Endothelial cell of umbilical vein (primary cell): Measurements from ENCODE around the gene CCDC30. TPM values are rescaled to one million over a fixed set of nuclear protein-coding genes. Genes with fewer than 3 reads are reported as not detected.

Source experiments
- BruUV-seq: library from RNA; stranded (reverse); fragments of 400-500 nt; replicated peaks from 2 replicates; lab custom pipeline; 2021; lab: Mats Ljungman, UMichigan
- CTCF ChIA-PET: fragments of 300-600, 350-600 bp; sonication (Branson Sonifier 250); formaldehyde crosslinking; loops from one replicate; lab custom pipeline; 2021; ENCODE audit warnings: antibody characterized with exemption, inconsistent platforms; lab: Charles Lee
- POLR2A ChIA-PET: fragments of 300-600, 350-600 bp; sonication (Branson Sonifier 250); formaldehyde crosslinking; loops from one replicate; lab custom pipeline; 2021; ENCODE audit warnings: antibody characterized with exemption, inconsistent platforms; lab: Charles Lee
- DNase-seq: peaks from one replicate; pipeline ENCODE4 v3.0.0-alpha.2; 2011; ENCODE audit warnings: low read depth, low spot score
- FAIRE-seq: peaks from 2 replicates; lab custom pipeline; 2011; peaks lifted over from hg19 to GRCh38; lab: Jason Lieb, UNC
- H2AFZ ChIP-seq: 2 replicates; pipeline ENCODE4 v1.6.0; 2012; ENCODE audit warnings: low read depth, low read length, control low read depth, inconsistent platforms
- H3K27ac ChIP-seq: 2 replicates; pipeline ENCODE4 v1.5.1; 2011; ENCODE audit warnings: low read depth, mild to moderate bottlenecking, control low read depth, low read length, moderate library complexity; ENCODE audit not compliant: insufficient read depth
- H3K27me3 ChIP-seq, 2 experiments: 2 replicates each; pipeline versions ENCODE4 v1.6.0 to v1.6.1; 2011; ENCODE audit warnings: low read length in 2 of 2, mixed read lengths in 1 of 2; ENCODE audit not compliant: control insufficient read depth in 2 of 2, insufficient read depth in 2 of 2
- H3K36me3 ChIP-seq, 2 experiments: 2 replicates in 1 of 2; 3 replicates in 1 of 2; pipeline ENCODE4 v1.5.1; 2011; ENCODE audit warnings: low read length in 2 of 2, mild to moderate bottlenecking in 1 of 2, moderate library complexity in 1 of 2; ENCODE audit not compliant: control insufficient read depth in 2 of 2, insufficient read depth in 2 of 2; ENCODE audit errors: extremely low read depth in 1 of 2
- H3K4me1 ChIP-seq: 3 replicates; pipeline ENCODE4 v1.5.1; 2011; ENCODE audit warnings: mild to moderate bottlenecking, low read length; ENCODE audit not compliant: control insufficient read depth, insufficient read depth; ENCODE audit errors: extremely low read depth
- H3K4me2 ChIP-seq: 2 replicates; pipeline ENCODE4 v1.6.1; 2011; ENCODE audit warnings: low read length, control low read depth, mixed read lengths; ENCODE audit not compliant: insufficient read depth
- H3K4me3 ChIP-seq, 3 experiments: fragments of 200-600 bp in 1 of 3; sonication (generic), shearing (Covaris generic) in 1 of 3; replicated peaks in 1 of 3; 2 replicates each; pipeline ENCODE4 v1.5.1; 2011 to 2016; ENCODE audit warnings: control low read depth in 3 of 3, low read length in 3 of 3, mild to moderate bottlenecking in 2 of 3, inconsistent platforms in 1 of 3, low read depth in 1 of 3, moderate library complexity in 1 of 3; ENCODE audit not compliant: insufficient read depth in 1 of 3
- H3K79me2 ChIP-seq: 2 replicates; pipeline ENCODE4 v1.6.0; 2012; ENCODE audit warnings: low read length, inconsistent platforms; ENCODE audit not compliant: control insufficient read depth, insufficient read depth
- H3K9ac ChIP-seq: replicated peaks from 2 replicates; pipeline ENCODE3; 2011; ENCODE audit warnings: low read length, control low read depth; ENCODE audit not compliant: insufficient read depth; ENCODE audit errors: extremely low read depth
- H3K9me1 ChIP-seq: replicated peaks from 3 replicates; pipeline ENCODE4 v1.6.0; 2011; ENCODE audit warnings: mild to moderate bottlenecking, low read length; ENCODE audit not compliant: control insufficient read depth, insufficient read depth; ENCODE audit errors: extremely low read depth
- H3K9me3 ChIP-seq: replicated peaks from 2 replicates; pipeline ENCODE4 v1.5.1; 2012; ENCODE audit warnings: low read length, inconsistent platforms; ENCODE audit not compliant: control insufficient read depth, insufficient read depth
- H4K20me1 ChIP-seq: replicated peaks from 2 replicates; pipeline ENCODE3; 2011; ENCODE audit warnings: mild to moderate bottlenecking, low read length; ENCODE audit not compliant: control insufficient read depth, insufficient read depth; ENCODE audit errors: extremely low read depth
- EZH2 ChIP-seq: IDR thresholded peaks from 2 replicates; pipeline ENCODE4 v1.6.1; 2012; ENCODE audit warnings: borderline replicate concordance, low read depth, mild to moderate bottlenecking, moderate library complexity, low read length, inconsistent platforms; ENCODE audit not compliant: severe bottlenecking
- FOS ChIP-seq: IDR thresholded peaks from 2 replicates; pipeline ENCODE4 v1.6.1; 2011; ENCODE audit warnings: mild to moderate bottlenecking, low read length, moderate library complexity, borderline replicate concordance; ENCODE audit not compliant: insufficient read depth
- GATA2 ChIP-seq: IDR thresholded peaks from 2 replicates; pipeline ENCODE4 v1.7.0; 2011; ENCODE audit warnings: low read depth, mild to moderate bottlenecking, moderate library complexity, mixed read lengths, low read length; ENCODE audit not compliant: insufficient read length, insufficient read depth
- JUN ChIP-seq: IDR thresholded peaks from 2 replicates; pipeline ENCODE4 v1.6.1; 2011; ENCODE audit warnings: borderline replicate concordance, low read depth; ENCODE audit not compliant: insufficient read length, insufficient read depth
- MYC ChIP-seq: IDR thresholded peaks from one replicate; pipeline ENCODE4 v1.6.1; 2011; ENCODE audit warnings: mild to moderate bottlenecking, low read depth, low read length
- POLR2A ChIP-seq: IDR thresholded peaks from 2 replicates; pipeline ENCODE4 v1.6.1; 2012; ENCODE audit warnings: low read depth, mild to moderate bottlenecking, control low read depth, low read length
- POLR2AphosphoS5 ChIP-seq: IDR thresholded peaks from 2 replicates; pipeline ENCODE4 v1.6.1; 2012; ENCODE audit warnings: low read depth, mild to moderate bottlenecking, control low read depth, low read length, moderate library complexity; ENCODE audit not compliant: insufficient read depth
- dilution Hi-C: fragments of 300-500 bp; cut with MboI; formaldehyde crosslinking; loops from one replicate; pipeline ENCODE4 v1.15.0; 2019; ENCODE audit warnings: low sequenced_read_pairs; ENCODE audit not compliant: extremely low pct_ligation_motif_present
- intact Hi-C: fragments of 100-400 bp; cut with micrococcal nuclease; formaldehyde crosslinking; loops from one replicate; pipeline ENCODE4 v1.10.0; 2022
- polyA plus RNA-seq, 4 experiments: library from polyadenylated mRNA; depleted of rRNA in 3 of 4; stranded (reverse) in 3 of 4; unstranded in 1 of 4; fragments of >200 nt; gene quantifications; 2 replicates each; pipeline versions ENCODE4 v1.2.1 to v1.2.3, GENCODE V29; 2011 to 2012; ENCODE audit warnings: missing spikeins in 1 of 4
- total RNA-seq: library from RNA; stranded (reverse); gene quantifications from 2 replicates; pipeline ENCODE4 v1.2.3, GENCODE V29; 2021
- TF ChIP-seq, protein P1 (sequence below), 2 donors: IDR thresholded peaks; 1 replicate in 1 of 2; 2 replicates in 1 of 2; pipeline ENCODE4 v1.5.1; 2011; ENCODE audit warnings: low read length in 2 of 2, mild to moderate bottlenecking in 2 of 2, moderate library complexity in 2 of 2, control low read depth in 1 of 2, inconsistent platforms in 1 of 2, low read depth in 1 of 2; ENCODE audit not compliant: insufficient read depth in 1 of 2; ENCODE audit errors: extremely low read depth in 1 of 2
- TF ChIP-seq, protein P2 (sequence below): IDR thresholded peaks from 2 replicates; pipeline ENCODE4 v1.6.1; 2011; ENCODE audit not compliant: insufficient read depth, insufficient read length

CCDC30 gene
- total and polyA plus RNA-seq, 2 donors (not counting 3 experiments of a cell fraction or from before 2014, with no cell fraction given), result 0.19 to 2.9 TPM

DNA sequence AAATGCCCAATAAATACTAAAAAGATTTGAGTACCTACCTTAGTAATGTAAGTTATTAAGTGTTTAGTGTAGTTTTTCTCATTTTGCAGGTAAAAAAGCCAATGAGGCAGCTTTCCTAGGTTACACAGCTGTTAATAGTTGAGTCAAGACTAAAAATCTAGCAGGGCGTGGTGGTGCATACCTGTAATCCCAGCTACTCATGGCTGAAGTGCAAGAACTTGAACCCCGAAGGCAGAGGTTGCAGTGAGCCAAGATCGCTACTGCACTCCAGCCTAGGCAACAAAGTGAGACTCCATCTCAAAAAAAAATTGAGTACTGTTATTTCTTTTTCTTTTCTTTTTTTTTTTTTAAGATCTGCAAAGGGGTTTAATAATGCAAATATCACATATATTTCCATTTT, 226.8 kb downstream of the CCDC30 start:
- Histone ChIP-seq H3K4me3 (no peak overlapping the region), H3K27ac (no peak overlapping the region), H4K20me1 (peaks cover 49% of the 10 kb centered on the region), H3K4me1 (peaks cover 18% of the 10 kb centered on the region), H3K9me3 (no peaks in the 10 kb centered on the region), H3K27me3 (no peaks in the 10 kb centered on the region), H3K79me2 (peaks cover 100% of the 10 kb centered on the region), H3K9ac (no peak overlapping the region), H3K9me1 (no peaks in the 10 kb centered on the region), H3K4me2 (no peak overlapping the region), H3K36me3 (peaks cover under 1 to 3% of the 10 kb centered on the region in 2 experiments), H2AFZ (no peak overlapping the region)
- DNase-seq (no peak), FAIRE-seq (no peak)
- TF ChIP-seq EZH2, result no peak
- no peak for TF ChIP-seq POLR2AphosphoS5
- TF ChIP-seq JUN, result no peak
- no peak for TF ChIP-seq GATA2
- TF ChIP-seq MYC, result no peak
- no peak for TF ChIP-seq FOS
- TF ChIP-seq, protein P1, sequence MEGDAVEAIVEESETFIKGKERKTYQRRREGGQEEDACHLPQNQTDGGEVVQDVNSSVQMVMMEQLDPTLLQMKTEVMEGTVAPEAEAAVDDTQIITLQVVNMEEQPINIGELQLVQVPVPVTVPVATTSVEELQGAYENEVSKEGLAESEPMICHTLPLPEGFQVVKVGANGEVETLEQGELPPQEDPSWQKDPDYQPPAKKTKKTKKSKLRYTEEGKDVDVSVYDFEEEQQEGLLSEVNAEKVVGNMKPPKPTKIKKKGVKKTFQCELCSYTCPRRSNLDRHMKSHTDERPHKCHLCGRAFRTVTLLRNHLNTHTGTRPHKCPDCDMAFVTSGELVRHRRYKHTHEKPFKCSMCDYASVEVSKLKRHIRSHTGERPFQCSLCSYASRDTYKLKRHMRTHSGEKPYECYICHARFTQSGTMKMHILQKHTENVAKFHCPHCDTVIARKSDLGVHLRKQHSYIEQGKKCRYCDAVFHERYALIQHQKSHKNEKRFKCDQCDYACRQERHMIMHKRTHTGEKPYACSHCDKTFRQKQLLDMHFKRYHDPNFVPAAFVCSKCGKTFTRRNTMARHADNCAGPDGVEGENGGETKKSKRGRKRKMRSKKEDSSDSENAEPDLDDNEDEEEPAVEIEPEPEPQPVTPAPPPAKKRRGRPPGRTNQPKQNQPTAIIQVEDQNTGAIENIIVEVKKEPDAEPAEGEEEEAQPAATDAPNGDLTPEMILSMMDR (IDR thresholded peaks at IDR 0.05; ENCODE audit: extremely low read depth in 1 of 2, insufficient read depth in 1 of 2, low read depth in 1 of 2, low read length in 2 of 2), result no peak
- TF ChIP-seq, protein P2, sequence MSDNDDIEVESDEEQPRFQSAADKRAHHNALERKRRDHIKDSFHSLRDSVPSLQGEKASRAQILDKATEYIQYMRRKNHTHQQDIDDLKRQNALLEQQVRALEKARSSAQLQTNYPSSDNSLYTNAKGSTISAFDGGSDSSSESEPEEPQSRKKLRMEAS, result no peak
- TF ChIP-seq POLR2A, result no peak
- POLR2A ChIA-PET, result no interaction called here
- intact Hi-C loops (loop anchor here (10.0 kb wide), 1 partner anchor 355 kb away; the partner anchor contains the start of gene FOXJ3), dilution Hi-C loops (no loop called here)
- CTCF ChIA-PET, result interaction anchor here (0.9 to 2.4 kb wide), 6 partner anchors 12 to 516 kb away, joined by 3 to 17 read pairs (median 4); partner anchors contain the start of gene PPCS
- BruUV-seq, result no TSS peak
